Middle frontal gyrus (tissue), 1 donor: ENCODE results near the gene TMEM221.

Source experiments
- DNase-seq: peaks from one replicate; pipeline ENCODE4 v3.0.0-alpha.2; 2015; ENCODE audit warnings: low spot score; ENCODE audit errors: extremely low spot score

The TMEM221 gene

DNA sequence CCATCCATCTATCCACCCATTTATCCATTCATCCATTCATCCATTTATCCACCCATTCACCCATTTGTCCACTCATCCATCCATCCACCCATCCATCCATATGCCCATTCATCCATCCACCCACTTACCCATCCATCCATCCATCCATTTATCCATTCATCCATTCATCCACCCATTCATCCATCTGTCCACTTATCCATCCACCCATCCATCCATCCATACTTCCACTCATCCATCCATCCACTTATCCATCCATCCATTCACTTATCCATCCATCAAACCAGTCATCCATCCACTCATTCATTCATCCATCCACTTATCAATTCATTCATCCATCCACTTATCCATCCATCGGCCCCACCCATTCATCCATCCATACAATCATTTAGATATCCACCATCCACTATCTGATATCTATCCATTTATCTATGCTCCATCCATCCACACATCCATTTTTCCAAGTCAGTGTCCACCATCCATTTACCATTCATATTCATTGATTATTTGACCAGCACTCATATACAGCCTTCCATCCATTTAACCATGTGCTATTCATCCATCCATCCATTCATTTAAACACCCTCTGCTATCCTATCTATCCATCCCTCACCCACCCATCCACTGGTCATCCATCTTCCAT, 2.8 kb downstream of the TMEM221 start:
- DNase-seq: no peak

DNA sequence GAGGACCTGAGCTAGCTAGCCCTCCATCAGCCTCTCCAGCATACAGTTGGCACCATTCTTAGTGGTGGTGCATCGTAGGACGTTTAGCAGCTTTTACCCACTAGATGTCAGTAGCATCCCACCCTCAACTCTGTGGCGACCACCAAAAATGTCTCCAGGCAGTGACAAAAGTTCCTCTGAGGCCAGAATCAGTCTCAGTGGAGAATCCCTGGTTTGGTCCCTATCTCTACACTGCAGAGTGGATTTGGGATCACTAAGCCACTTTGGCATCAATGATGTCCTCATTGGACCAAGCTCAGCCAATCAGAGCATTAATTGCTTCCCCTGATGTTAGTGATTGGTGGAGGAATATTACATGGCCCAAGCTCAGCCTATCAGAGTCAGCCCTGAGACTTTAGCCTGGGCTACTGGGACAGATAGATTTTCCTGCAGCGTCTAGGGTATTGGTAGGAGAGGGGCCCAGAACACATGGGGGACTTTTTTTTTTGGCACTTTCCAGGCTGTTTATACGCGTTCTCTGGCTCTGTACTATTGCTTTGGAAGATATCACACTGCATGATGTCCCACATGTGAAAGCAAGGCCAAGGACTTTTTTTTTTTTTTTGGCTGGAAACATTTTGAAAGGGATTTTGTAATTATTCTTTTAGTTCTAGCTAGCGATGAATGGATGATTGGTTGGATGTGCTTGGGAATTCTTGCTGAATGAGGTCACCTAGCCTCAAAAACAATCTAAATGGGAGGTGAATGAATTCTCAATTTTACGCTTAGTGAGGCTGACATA, 7.0 kb downstream of the TMEM221 start:
- no peak for DNase-seq

- no peak for DNase-seq
These were observed 11.6 kb downstream of the TMEM221 start for GRCh38 chr19:17436874-17437267.

DNA sequence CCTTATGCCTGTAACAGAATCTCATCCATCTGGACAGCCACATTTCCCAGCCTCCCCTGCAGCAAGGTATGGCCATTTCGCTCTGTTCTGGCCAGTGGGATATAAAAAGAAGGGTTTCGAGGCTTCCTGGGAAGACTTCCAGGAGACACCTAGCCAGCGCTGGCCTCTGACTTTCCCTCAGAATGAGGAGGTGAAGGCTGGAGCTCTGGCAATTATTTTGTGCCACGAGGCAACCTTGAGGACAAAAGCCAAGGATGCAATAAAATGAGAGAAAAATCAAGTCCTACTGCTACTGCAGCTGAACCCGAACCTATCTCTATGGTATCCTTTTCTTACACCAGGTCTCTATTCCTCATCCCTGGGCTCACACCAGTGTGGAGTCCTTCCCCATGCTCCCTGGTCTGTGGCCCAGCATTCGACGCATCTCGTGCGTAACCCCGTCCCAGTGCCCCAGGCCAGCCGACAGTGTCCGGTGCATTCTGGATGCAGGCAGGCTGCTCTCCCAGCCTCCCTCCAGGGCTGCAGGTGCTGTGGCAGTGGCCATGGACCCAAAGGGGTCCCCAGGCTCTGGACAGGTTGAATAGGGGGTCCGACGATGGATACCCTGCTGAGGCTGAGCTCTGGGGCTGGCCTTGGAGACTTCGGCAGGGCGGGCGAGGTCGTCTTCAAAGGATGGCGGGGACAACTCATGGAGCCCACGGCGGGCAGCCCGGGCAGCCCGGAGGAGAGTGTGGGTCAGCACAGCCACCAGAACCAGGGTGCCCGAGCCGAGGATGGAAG, 12.2 kb downstream of the TMEM221 start:
- DNase-seq: no peak

GRCh38 chr19:17435218-17435617, 13.2 kb downstream of the TMEM221 start:
- no peak for DNase-seq

- no peak for DNase-seq
These were observed 17.1 kb downstream of the TMEM221 start for GRCh38 chr19:17431417-17431816.

DNA sequence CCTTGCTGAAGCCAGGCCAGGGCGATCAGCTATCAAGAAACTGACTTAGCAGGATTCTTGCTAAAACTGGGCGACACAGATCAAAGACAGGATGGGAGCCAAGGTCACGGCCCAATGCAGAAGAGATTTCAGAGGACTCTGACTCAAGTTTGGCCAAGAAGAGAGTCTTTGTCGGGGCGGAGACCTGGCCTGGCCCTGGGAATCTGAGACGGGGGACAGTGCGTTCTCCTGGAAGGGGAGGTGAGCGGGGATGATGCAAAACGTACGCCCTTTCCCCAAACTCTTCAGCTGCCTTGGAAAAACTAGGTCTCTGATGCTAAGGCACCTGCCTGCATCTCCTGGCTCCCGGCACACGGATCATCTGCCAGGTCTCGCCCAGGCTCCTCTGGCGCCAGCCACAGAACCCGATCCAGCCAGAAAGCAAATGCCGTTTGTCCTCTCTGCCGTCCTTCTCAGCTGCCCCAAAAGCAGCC, 18.8 kb downstream of the TMEM221 start:
- no peak for DNase-seq

GRCh38 chr19:17424743-17425365, 23.6 kb downstream of the TMEM221 start:
- DNase-seq: no peak

DNA sequence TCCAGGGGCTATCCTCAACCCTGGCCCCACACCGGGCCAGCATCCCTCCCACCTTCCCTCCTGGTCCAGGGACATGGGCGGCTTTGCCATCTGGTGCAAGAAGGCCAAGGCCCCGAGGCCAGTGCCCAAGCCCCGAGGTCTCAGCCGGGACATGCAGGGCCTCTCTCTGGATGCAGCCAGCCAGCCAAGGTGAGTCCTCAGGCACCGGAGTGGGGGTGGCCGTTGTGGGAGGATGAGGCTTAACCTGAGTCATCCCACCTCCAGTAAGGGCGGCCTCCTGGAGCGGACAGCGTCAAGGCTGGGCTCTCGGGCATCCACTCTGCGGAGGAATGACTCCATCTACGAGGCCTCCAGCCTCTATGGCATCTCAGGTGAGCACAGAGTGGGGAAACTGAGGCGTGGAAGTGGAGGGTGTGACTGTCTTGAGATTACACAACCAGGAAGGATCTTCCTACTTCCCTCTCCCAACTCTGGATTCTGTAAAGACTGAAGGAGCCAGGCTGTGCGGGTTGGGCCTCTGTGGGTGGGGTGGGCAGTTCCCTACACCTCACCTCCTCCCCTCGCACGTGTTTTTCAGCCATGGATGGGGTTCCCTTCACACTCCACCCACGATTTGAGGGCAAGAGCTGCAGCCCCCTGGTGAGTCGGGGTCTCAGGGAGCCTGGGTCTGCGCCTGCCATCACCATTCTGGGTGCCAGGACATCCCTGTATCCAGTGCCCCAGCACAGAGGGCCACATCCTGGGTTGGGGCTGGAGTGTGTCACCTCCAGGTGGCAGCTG, 24.8 kb downstream of the TMEM221 start:
- no peak for DNase-seq

- no peak for DNase-seq
These were observed 26.5 kb downstream of the TMEM221 start for GRCh38 chr19:17421942-17422341.

DNA sequence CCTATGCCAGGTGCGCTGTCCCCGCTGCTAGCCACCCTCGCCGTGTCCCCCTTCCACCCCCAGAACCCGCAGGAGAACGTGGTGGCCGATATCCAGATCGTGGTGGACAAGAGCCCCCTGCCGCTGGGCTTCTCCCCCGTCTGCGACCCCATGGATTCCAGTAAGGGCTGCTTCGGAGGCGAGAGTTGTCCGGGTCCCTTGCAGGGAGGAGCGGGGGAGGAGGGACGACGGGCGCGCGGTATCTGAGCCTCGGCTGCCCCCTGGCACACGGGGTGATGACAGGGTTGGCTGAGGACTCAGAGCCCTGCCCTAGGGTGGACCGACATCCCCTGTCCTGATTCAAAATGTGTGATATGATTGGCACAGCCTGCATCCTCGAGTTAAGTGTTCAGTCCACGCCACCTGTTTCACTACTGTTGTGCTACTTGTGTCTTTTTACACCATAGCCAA, 28.0 kb downstream of the TMEM221 start:
- DNase-seq: no peak

DNA sequence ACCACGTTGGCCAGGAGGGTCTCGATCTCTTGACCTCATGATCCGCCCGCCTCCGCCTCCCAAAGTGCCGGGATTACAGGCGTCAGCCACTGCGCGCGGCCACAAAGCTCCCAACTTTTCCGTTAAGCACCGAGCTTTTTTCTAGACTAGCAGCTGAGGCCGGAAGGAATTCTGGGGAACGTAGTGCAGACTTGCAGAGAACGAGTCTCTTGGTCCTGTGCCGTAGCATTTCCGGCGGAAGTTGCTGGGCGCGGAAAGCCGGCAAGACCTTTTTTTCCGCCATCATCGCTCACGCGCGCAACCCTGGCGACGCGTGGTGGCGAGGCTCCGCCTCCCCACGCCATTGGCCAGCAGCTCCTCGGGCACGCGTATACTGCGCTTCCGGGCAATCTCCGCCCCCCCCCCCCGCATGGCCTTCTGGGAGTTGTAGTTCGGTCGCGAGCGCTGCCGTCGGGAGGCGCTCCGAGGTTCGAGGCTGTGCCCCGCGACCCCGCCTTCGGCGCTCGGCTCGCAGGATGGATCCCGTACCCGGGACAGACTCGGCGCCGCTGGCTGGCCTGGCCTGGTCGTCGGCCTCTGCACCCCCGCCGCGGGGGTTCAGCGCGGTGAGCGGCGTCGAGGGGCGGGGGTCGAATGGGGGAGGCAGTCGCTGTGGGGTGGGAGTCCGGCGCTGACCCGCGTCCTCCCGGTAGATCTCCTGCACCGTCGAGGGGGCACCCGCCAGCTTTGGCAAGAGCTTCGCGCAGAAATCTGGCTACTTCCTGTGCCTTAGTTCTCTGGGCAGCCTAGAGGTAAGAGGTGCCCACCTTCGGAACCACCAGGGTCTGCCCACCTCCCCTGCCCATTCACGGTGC, 28.6 kb downstream of the TMEM221 start, which contains the start of gene MVB12A:
TSS of gene MVB12A (plus strand) at position 427 of the 854 bp plus-strand sequence. CDS start at position 516, 89 bp downstream.
- peak; percentile 97 for DNase-seq

- no peak for DNase-seq
These were observed 29.3 kb downstream of the TMEM221 start for GRCh38 chr19:17419154-17419620.

- DNase-seq: no peak
These were observed 29.8 kb downstream of the TMEM221 start for GRCh38 chr19:17418710-17419109.

DNA sequence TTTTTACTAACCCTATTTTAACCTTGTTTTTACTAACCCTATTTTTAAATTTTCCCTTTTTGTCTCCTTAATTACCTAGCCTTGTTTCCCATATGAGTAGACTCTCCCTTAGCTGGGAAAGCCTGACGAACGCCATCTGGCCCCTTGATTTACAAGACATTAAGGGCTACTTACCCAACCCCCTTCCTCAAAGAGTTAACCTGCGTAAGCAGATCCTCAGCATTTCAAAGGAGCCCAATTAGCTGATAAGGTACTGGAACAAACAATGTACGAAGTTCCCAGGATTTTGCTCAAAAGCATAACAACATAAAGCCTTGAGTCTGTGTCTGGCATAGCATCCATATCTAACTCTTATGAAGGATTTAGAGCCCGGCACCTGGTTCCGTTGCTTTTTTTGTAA, 33.3 kb downstream of the TMEM221 start:
- DNase-seq: no peak

DNA sequence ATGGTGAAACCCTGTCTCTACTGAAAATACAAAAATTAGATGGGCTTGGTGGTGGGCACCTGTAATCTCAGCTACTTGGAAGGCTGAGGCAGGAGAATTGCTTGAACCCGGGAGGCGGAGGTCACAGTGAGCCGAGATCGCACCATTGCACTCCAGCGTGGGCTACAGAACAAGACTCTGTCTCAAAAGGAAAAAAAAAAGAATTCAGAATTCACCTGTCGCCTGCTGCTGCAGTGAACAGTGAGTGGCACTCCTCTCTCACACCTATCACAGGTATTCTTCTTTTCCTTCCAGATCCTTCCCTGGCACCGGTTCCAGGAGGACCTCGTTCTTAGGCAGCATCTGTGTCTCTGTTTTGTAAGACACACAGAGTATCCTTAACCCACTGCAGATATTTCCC, 34.4 kb downstream of the TMEM221 start:
- DNase-seq: no peak

DNA sequence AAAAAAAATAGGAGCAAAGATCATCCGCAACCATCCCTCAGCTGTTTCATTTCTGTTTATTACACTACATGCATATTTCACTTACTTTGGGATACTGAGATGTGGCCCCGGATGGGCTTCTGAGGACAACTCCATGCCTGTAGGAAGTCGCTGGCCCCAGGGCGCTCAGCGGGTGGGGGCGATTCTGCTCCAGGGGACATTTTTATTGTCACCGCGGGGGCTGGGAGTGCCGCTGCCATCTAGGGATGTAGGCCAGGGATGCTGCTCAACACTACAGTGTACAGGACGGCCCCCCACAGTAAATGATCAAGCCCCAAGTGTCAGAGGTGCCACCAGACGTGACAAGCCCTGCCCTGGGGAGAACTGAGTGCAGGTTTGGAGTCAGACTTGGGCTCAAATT, 36.7 kb downstream of the TMEM221 start:
- no peak for DNase-seq

DNA sequence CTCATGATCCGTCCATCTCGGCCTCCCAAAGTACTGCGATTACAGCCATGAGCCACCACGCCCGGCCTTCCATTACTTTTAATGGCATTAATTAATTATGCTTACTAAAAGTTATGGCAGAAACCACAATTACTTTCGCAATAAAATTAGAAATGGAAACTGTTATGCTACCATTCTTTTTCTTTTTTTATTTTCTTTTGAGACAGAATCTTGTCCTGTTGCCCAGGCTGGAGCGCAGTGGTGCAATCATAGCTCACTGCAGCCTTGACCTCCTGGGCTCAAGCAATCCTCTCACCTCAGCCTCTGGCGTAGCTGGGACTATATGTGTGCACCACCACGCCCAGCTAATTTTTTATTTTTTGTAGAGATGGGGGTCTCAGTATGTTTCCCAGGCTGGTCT, 38.5 kb downstream of the TMEM221 start:
- no peak for DNase-seq

DNA sequence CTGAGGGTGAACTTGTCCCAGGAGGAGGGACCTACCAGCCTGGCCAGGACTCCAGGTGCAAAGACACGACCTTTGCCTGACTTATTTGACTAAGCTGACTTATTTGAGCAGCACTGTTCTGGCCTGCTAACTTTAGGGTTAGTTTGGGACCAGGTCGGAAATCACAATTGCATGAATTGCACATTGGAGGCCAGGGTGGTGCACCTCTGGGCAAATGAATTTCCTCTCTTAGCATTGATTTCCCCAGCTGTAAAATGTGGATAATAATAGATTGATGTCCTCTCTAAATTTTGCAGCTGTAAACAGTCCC, 41.6 kb downstream of the TMEM221 start:
- no peak for DNase-seq
